Neural cell (in vitro differentiated cells): ENCODE results near the gene BRI3BP.

ENCODE experiments used
- CTCF ChIP-seq: fragments of 450-650 bp; IDR thresholded peaks from 2 replicates; pipeline ENCODE4 v1.5.1; 2014; ENCODE audit warnings: antibody characterized with exemption, mild to moderate bottlenecking, moderate library complexity; ENCODE audit not compliant: poor library complexity, severe bottlenecking
- MXI1 ChIP-seq: fragments of 450-650 bp; conservative IDR thresholded peaks from 2 replicates; pipeline ENCODE4 v1.6.1; 2014; ENCODE audit warnings: antibody characterized with exemption, mild to moderate bottlenecking; ENCODE audit not compliant: poor library complexity, severe bottlenecking

- TF ChIP-seq CTCF, result no peak
- TF ChIP-seq MXI1, result no peak
These were observed 21.1 kb downstream of the BRI3BP start for GRCh38 chr12:125014526-125014925.
